Suppressor macrophage (primary cell): ENCODE results near the gene CDH23.

Experiments
- DNase-seq, 4 experiments: peaks; one replicate each; pipeline ENCODE4 v3.0.0-alpha.2; 2020 to 2022

Gene CDH23

GRCh38 chr10:71860243-71861029 is 463.7 kb downstream of the CDH23 start:
- peak; percentile 96 to 99 (median 96) for DNase-seq

GRCh38 chr10:71863203-71863602 is 466.5 kb downstream of the CDH23 start:
- DNase-seq: no peak

- DNase-seq: peak; percentile 27 to 62 (median 52)
These were observed 468.2 kb downstream of the CDH23 start for GRCh38 chr10:71864911-71865361.
